SHP77 treated with DMSO at 0.1 percent for 48 hours (cell line): ENCODE results near the gene SLC27A2.

Experiments used
- DNase-seq: peaks from one replicate; lab custom pipeline; 2025; lab: John Stamatoyannopoulos, UW

SLC27A2 gene

DNA sequence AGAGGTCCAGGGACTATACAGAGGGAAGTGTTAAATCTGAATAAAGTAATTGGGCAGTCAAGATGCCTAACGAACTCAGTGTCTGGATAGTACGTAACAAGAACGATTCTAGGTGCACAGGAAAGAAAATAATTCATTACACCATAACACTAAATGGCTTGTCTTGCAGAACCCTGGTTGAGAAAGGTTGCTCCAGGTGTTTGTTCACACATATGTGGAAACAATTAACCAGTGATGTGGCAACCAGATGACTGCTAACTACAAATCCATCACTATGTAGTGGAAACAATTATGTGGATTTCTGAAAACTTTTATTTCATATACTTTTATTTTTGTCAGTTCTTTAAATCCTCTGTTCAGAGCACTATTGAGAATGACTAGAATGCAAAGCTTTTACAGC is 93.9 kb downstream of the SLC27A2 start:
- DNase-seq = no peak

DNA sequence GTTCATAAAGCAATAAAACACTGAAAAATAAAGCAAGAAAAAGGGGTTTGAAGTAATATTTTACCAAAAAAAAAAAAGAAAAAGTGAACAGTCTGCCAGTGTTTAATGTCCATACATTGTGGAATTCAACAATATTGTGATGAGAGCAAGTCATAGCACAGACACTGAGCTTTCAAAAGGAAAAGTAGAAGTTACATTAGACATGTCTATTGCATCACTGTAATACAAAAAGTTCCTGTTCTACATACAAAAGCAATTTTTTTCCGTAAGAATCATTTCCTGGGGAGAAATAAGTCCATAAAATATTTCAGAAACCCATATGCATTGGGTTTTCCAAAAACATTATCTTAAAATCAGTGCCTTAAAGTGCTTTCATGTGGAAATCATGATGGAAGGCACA is 95.4 kb downstream of the SLC27A2 start:
- DNase-seq = no peak

DNA sequence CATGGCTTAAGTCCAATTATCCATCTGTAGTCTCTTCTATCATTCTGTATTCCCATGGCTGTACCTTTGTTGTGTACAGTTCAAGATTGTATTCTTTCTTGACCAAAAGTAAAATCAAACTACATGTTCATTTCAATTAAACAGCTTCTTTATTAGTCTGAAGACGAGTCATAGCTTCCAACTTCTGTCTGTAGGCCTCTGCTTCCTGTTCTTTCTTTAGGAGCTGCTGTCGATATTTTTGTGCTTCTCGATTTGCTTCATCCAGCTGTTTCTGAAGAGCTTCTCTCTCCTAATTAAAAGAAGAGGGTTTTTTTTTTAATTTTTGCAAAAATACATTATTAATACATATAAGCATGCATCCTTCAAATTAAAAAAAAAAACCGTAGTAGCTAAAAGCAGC is 96.5 kb downstream of the SLC27A2 start:
- DNase-seq = no peak

DNA sequence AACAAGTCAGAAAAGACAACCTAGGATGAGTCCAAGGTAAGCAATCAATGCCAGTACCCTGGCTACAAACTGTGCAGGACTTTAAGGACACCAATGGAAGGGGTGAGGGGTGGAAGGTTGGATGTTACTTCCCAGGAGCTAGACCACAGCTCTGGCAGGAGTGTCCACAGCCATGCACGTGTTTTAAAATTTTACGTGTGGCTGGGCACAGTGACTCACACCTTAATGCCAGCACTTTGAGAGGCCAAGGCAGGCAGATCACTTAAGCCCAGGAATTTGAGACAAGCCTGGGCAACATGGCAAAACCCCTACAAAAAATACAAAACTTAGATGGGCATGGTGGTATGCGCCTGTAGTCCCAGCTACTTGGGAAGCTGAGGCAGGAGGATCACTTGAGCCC is 98.3 kb downstream of the SLC27A2 start:
- no peak for DNase-seq

DNA sequence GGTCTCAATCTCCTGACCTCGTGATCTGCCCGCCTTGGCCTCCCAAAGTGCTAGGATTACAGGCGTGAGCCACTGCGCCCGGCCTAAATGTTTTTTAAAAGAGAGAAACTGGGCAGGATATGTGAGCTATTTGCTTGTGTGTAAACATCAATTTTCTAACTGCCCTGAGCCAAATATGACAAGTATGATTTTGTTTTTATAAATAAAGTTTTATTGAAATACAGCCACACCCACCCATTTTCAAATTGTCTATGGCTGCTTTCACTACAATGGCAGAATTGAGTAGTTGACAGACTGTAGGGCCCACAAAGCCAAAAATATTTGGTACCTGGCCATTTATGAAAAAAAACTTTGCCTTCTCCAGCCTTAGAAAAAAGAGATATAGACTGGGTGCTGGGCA is 99.4 kb downstream of the SLC27A2 start:
- DNase-seq = no peak
